ENCODE measurements around the gene MMD2.

Gene MMD2

GRCh38 chr7:4871056-4871680 lies 87.8 kb downstream of the MMD2 start:
- DNase-seq (ENCODE audit: low spot score), result no peak

GRCh38 chr7:4868493-4868892 lies 90.5 kb downstream of the MMD2 start:
- no peak for DNase-seq (ENCODE audit: low spot score)

- no peak for DNase-seq (ENCODE audit: low spot score)
Observed at GRCh38 chr7:4866528-4867496, 92.2 kb downstream of the MMD2 start.

GRCh38 chr7:4862156-4862555 lies 96.8 kb downstream of the MMD2 start:
- DNase-seq (ENCODE audit: low spot score), result no peak

- DNase-seq (ENCODE audit: low spot score), result peak; percentile 62
Observed at GRCh38 chr7:4861673-4862072, 97.3 kb downstream of the MMD2 start, which contains the start of gene PAPOLB. Gene PAPOLB (minus strand): TSS chr7:4862030. CDS start chr7:4861810, 220 bp downstream.

- no peak for DNase-seq (ENCODE audit: low spot score)
Observed at GRCh38 chr7:4861227-4861626, 97.8 kb downstream of the MMD2 start.

GRCh38 chr7:4857189-4857588 lies 101.8 kb downstream of the MMD2 start:
- DNase-seq (ENCODE audit: low spot score), result no peak

GRCh38 chr7:4856336-4857057 lies 102.5 kb downstream of the MMD2 start:
- no peak for DNase-seq (ENCODE audit: low spot score)
